GM21619 (cell line): ENCODE results near the gene PRSS2.

Experiments used
- ATAC-seq: cut with Tn5 transposase; IDR thresholded peaks from one replicate; pipeline ENCODE4 v1.9.1; 2021; ENCODE audit not compliant: unreplicated experiment

Gene PRSS2

DNA sequence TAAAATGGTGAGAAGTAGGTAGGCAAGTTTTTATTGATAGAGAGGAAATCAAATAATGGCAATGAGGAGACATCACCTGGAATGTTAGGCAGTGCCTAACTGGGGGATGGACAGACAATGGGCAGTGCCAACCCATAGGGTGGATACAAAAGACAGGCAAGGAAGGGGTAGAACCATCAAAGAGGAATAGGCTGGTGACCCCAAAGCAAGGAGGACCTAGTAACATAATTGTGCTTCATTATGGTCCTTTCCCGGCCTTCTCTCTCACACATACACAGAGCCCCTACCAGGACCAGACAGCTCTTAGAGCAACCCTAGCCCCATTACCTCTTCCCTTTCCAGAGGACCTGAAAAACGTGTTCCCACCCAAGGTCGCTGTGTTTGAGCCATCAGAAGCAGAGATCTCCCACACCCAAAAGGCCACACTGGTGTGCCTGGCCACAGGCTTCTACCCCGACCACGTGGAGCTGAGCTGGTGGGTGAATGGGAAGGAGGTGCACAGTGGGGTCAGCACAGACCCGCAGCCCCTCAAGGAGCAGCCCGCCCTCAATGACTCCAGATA lies 30.0 kb downstream of the PRSS2 start:
- no peak for ATAC-seq

- no peak for ATAC-seq
Measured at GRCh38 chr7:142801601-142802295, 31.0 kb downstream of the PRSS2 start.

- ATAC-seq, result no peak
Measured at GRCh38 chr7:142802301-142802700, 31.5 kb downstream of the PRSS2 start.

DNA sequence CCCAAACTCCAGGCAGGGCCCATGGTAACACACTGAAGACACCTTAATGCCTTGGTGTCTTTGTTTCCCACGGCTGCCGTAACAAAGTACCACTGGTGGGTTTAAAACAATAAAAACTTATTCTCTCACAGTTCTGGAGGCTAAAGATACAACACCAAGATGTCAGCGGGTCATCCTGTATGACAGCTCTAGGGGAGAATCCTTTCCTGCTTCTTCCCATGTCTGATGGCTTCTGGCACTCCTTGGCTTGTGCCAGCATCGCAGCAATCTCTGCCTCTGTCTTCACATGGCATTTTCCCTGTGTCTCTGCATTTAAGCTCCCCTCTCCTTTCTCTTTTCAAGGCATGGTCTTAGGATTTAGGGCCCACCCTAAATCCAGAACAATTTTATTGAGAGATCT lies 33.1 kb downstream of the PRSS2 start:
- no peak for ATAC-seq

- ATAC-seq, result no peak
Measured at GRCh38 chr7:142804728-142805207, 34.0 kb downstream of the PRSS2 start.

DNA sequence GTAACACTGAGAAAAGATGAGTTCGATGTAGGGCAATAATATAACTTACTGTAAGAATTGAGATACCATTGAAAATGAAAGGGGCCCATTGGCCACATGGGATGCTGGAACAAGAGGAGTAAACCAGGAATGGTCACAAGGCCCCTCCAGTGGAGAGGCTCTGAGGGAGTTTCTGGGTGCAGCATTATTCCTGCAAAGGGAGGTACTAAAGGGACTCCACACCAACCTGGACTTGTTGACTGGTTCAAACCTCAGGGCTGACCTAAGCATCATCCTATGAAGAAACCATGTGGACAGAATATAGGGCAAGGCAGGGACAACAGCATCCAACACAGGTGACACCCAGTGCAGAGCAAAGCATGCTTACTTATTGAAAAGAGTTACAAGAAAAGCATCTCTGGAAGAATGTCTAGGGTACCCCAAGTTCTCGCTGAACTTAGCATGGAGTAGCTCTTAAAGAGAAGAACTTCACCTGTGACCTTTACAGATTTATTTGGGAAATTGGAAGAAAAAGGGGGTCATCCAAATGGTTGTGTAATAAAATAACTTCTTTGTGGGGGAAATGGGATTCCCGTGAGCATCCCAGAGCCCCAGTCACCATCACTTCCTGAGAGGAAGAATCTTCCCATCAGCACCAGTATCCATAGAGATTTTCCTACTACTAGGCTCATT lies 34.7 kb downstream of the PRSS2 start:
- no peak for ATAC-seq

DNA sequence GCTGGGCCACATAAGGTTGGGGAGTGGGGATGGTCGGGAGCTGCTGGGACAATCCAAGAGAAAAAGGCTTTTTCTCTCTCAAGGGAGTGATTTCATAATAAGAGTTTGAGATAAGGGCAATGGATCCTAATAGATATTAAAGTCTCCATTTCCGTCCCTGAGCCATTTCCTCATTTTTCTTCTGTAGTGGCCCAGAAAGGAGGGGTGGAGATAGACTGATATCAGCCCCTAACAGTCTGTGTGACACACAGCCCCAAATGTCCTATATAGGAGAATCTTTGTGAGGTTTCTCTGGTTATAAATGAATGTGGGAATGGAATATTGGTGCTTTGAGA lies 35.2 kb downstream of the PRSS2 start:
- no peak for ATAC-seq

GRCh38 chr7:142806957-142807356 lies 36.2 kb downstream of the PRSS2 start:
- ATAC-seq, result no peak

DNA sequence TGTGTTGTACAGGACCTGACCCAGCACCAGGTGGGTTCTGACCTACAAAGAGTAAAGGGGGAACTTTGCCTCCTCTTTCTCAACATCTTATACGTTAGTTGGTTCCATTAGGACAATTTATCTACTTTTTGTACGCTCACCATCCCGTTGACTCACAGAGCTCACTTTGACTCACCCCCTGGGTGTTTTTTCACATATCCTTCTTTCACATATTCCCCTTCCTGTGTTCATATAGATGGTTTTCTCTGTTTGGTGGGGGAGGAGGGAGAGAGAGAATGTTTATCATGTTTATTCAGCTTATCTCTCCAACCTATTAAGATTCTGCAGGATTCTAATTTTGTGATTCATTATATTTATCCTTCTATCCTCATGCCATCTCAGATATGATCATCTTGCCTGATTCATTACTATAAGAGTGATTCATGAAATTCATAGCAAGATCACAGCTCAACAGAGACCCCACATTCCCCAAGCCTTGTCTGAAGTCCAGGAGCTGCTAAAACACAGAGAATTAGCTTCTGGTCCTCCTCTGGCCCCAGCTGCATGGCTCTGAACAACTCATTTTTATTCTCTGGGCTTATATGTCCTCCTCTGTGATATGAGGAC lies 37.2 kb downstream of the PRSS2 start:
- no peak for ATAC-seq

- peak; percentile 23 for ATAC-seq
Measured at GRCh38 chr7:142808461-142808801, 37.7 kb downstream of the PRSS2 start.

- ATAC-seq, result peak; percentile 82
Measured at GRCh38 chr7:142808802-142809583, 38.2 kb downstream of the PRSS2 start.

DNA sequence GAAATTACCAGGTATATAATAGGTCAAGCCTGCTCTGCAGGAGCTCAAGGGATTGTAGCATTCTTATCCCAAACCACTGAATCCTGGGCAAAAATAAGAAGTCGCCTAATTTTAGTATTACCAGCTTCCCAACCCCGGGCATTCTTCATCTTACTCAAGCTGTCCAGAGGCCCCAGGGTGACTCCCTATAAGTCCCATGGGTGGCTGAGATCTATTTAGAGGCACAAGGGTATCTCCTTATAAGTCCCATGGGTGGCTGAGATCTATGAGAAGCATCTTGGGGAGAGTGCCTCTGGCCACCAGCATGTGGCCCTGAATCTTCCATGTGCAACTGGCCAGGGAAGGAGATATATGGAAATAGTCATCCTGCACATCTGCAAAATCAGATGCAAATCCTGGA lies 38.9 kb downstream of the PRSS2 start:
- no peak for ATAC-seq

DNA sequence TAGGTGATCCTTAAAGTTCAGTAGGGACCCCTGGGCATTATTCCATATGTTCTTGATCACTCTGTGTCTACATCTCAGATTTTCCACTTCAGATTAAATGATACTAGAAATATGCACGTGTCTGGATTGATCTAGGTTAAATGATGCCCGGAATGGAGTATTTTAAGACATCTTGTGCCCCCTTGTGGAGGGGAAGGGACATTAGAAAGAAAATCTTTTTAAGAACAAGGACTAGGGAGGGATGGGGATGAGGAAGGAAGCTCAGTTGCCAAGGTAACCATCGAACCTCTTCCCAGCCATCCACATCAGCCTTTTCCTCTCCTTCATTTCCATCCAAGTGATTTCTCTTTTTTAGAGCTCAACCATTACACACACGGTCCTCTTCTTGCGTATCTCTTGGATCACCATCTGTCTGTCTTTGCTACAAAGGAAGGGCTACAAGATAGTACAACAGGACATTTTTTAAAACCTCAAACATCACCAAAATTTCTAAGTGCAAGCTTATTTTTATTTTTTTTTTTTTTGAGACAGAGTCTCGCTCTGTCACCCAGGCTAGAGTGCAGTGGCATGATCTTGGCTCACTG lies 40.5 kb downstream of the PRSS2 start:
- no peak for ATAC-seq

DNA sequence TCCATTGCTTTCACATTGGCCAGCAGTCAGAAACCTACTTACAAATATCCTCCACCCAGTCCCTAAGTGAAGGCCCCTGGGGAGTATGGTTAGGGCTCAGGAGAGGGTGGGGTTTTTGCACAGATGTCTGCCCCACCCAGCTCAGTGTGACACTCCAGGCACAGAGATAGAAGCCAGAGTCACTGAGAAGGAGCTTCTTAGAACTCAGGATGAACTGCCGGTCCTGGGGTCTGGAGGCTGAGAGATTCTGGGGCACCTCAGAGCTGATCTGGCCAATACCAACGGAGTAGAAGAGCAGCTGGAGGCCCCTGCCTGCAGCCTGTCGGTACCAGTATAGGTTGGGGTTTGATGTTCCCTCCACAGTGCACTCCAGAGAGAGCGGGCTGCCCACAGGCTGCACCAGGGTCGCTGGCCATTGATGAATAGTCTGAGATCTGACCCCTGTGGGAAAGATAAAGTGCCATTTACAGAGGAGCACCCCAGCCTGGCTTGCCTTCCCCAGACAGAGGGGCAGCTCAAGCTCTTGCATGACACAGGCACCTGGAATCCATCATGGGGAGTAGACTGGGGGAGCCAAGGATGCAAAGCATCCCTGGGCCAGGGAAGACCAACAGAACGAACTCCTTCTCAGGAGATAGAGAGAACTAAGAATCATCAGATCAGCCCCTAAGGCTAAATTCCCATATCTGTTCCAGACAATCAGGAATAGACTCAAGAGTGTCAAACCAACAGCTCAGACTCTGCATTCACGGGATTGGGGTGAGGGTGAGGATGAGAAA lies 41.9 kb downstream of the PRSS2 start:
- no peak for ATAC-seq

GRCh38 chr7:142813226-142813625 lies 42.5 kb downstream of the PRSS2 start:
- ATAC-seq, result no peak

- ATAC-seq, result no peak
Measured at GRCh38 chr7:142813699-142814098, 42.9 kb downstream of the PRSS2 start.

GRCh38 chr7:142814451-142814850 lies 43.7 kb downstream of the PRSS2 start:
- ATAC-seq, result no peak

DNA sequence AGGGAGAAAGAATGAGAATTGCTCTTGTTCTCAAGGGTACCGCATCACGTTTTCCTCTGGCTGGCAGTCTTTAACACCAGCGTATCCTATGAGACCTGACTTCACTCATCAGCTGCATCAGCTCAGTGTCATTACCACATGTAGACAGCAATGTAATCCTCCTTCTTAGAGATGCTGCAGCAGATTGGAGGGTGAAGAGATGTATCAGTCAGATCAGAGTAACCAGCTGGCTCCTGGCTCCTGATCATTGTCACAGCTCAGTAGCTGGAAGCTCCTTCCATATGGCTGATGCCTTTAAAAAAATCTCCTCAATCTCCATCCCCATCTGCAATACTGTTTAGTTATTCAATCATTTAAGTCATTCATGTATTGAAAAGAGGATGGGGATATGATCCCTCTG lies 44.4 kb downstream of the PRSS2 start:
- ATAC-seq, result no peak

GRCh38 chr7:142817506-142817905 lies 46.7 kb downstream of the PRSS2 start:
- ATAC-seq, result no peak

- no peak for ATAC-seq
Measured at GRCh38 chr7:142819530-142819929, 48.8 kb downstream of the PRSS2 start.
